ENCODE data around the gene VIL1.

DNA sequence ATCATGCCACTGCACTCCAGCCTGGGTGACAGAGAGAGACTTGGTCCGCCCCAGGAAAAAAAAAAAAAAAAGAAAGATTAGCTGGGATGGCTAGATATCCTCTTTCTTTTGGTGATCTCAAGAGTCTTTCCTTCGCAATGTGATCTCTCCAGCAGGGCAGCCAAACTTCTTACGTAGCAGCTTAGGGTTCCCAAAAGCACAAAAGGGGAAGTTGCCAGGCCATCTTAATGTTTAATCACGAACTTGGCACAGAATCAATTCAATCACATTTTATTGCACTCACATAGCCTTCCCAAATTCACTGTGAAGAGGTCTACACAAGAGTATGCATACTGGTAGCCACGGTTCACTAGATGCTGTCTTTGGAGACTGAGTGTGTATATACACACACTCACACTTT, 53.1 kb downstream of the VIL1 start:
- TF ChIP-seq ARNTL (CRISPR knock-in tag; IDR thresholded peaks at IDR 0.05; ENCODE audit: borderline replicate concordance, low read depth) = no peak
- TF ChIP-seq SNAI2 (CRISPR knock-in tag; IDR thresholded peaks at IDR 0.05) = no peak
- no peak for TF ChIP-seq ZFP30 (CRISPR knock-in tag; IDR thresholded peaks at IDR 0.05)
- TF ChIP-seq, protein P1, sequence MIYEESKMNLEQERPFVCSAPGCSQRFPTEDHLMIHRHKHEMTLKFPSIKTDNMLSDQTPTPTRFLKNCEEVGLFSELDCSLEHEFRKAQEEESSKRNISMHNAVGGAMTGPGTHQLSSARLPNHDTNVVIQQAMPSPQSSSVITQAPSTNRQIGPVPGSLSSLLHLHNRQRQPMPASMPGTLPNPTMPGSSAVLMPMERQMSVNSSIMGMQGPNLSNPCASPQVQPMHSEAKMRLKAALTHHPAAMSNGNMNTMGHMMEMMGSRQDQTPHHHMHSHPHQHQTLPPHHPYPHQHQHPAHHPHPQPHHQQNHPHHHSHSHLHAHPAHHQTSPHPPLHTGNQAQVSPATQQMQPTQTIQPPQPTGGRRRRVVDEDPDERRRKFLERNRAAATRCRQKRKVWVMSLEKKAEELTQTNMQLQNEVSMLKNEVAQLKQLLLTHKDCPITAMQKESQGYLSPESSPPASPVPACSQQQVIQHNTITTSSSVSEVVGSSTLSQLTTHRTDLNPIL (CRISPR knock-in tag; IDR thresholded peaks at IDR 0.05; ENCODE audit: low read depth) = no peak
- TF ChIP-seq, protein P2, sequence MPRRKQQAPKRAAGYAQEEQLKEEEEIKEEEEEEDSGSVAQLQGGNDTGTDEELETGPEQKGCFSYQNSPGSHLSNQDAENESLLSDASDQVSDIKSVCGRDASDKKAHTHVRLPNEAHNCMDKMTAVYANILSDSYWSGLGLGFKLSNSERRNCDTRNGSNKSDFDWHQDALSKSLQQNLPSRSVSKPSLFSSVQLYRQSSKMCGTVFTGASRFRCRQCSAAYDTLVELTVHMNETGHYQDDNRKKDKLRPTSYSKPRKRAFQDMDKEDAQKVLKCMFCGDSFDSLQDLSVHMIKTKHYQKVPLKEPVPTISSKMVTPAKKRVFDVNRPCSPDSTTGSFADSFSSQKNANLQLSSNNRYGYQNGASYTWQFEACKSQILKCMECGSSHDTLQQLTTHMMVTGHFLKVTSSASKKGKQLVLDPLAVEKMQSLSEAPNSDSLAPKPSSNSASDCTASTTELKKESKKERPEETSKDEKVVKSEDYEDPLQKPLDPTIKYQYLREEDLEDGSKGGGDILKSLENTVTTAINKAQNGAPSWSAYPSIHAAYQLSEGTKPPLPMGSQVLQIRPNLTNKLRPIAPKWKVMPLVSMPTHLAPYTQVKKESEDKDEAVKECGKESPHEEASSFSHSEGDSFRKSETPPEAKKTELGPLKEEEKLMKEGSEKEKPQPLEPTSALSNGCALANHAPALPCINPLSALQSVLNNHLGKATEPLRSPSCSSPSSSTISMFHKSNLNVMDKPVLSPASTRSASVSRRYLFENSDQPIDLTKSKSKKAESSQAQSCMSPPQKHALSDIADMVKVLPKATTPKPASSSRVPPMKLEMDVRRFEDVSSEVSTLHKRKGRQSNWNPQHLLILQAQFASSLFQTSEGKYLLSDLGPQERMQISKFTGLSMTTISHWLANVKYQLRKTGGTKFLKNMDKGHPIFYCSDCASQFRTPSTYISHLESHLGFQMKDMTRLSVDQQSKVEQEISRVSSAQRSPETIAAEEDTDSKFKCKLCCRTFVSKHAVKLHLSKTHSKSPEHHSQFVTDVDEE (CRISPR knock-in tag; IDR thresholded peaks at IDR 0.05) = no peak
- TF ChIP-seq, protein P3, sequence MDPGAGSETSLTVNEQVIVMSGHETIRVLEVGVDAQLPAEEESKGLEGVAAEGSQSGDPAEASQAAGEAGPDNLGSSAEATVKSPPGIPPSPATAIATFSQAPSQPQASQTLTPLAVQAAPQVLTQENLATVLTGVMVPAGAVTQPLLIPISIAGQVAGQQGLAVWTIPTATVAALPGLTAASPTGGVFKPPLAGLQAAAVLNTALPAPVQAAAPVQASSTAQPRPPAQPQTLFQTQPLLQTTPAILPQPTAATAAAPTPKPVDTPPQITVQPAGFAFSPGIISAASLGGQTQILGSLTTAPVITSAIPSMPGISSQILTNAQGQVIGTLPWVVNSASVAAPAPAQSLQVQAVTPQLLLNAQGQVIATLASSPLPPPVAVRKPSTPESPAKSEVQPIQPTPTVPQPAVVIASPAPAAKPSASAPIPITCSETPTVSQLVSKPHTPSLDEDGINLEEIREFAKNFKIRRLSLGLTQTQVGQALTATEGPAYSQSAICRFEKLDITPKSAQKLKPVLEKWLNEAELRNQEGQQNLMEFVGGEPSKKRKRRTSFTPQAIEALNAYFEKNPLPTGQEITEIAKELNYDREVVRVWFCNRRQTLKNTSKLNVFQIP (CRISPR knock-in tag; IDR thresholded peaks at IDR 0.05; ENCODE audit: borderline replicate concordance, low read depth) = no peak
- no peak for TF ChIP-seq ZNF70 (CRISPR knock-in tag; IDR thresholded peaks at IDR 0.05)
- TF ChIP-seq GLIS3 (CRISPR knock-in tag; IDR thresholded peaks at IDR 0.05) = no peak
- TF ChIP-seq CSDC2 (CRISPR knock-in tag; IDR thresholded peaks at IDR 0.05) = no peak
- TF ChIP-seq ISL1 (CRISPR knock-in tag; IDR thresholded peaks at IDR 0.05) = no peak
- TF ChIP-seq, protein P4, sequence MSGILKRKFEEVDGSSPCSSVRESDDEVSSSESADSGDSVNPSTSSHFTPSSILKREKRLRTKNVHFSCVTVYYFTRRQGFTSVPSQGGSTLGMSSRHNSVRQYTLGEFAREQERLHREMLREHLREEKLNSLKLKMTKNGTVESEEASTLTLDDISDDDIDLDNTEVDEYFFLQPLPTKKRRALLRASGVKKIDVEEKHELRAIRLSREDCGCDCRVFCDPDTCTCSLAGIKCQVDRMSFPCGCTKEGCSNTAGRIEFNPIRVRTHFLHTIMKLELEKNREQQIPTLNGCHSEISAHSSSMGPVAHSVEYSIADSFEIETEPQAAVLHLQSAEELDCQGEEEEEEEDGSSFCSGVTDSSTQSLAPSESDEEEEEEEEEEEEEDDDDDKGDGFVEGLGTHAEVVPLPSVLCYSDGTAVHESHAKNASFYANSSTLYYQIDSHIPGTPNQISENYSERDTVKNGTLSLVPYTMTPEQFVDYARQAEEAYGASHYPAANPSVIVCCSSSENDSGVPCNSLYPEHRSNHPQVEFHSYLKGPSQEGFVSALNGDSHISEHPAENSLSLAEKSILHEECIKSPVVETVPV (CRISPR knock-in tag; IDR thresholded peaks at IDR 0.05) = no peak
- TF ChIP-seq, protein P5, sequence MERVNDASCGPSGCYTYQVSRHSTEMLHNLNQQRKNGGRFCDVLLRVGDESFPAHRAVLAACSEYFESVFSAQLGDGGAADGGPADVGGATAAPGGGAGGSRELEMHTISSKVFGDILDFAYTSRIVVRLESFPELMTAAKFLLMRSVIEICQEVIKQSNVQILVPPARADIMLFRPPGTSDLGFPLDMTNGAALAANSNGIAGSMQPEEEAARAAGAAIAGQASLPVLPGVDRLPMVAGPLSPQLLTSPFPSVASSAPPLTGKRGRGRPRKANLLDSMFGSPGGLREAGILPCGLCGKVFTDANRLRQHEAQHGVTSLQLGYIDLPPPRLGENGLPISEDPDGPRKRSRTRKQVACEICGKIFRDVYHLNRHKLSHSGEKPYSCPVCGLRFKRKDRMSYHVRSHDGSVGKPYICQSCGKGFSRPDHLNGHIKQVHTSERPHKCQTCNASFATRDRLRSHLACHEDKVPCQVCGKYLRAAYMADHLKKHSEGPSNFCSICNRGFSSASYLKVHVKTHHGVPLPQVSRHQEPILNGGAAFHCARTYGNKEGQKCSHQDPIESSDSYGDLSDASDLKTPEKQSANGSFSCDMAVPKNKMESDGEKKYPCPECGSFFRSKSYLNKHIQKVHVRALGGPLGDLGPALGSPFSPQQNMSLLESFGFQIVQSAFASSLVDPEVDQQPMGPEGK (CRISPR knock-in tag; IDR thresholded peaks at IDR 0.05; ENCODE audit: borderline replicate concordance) = no peak
- no peak for TF ChIP-seq ZFP3 (CRISPR knock-in tag; IDR thresholded peaks at IDR 0.05)
